Pancreas (tissue), 10 donors: Measurements from ENCODE around the gene DCST2. TPM values are rescaled to one million over a fixed set of nuclear protein-coding genes. Genes with fewer than 3 reads are reported as not detected.

Experiments used
- ATAC-seq, 4 donors: fragments of 200-7000 bp; cut with Tn5 transposase; one replicate each; pipeline versions ENCODE4 v1.8.0 to v1.9.1; 2020; ENCODE audit warnings: mild to moderate bottlenecking in 4 of 4, moderate library complexity in 4 of 4
- DNase-seq, 6 donors: peaks; one replicate each; pipeline ENCODE4 v3.0.0-alpha.2; 2020
- FAIRE-seq: peaks from 2 replicates; lab custom pipeline; 2012; peaks lifted over from hg19 to GRCh38; lab: Jason Lieb, UNC
- H3K27ac ChIP-seq, 4 donors: fragments of 200-600 bp; sonication (generic); 1 replicate in 3 of 4; 2 replicates in 1 of 4; pipeline versions ENCODE4 v1.5.0 to v1.8.0; 2020
- H3K27me3 ChIP-seq, 4 donors: fragments of 200-600 bp; one replicate each; pipeline ENCODE4 v1.8.0; 2021
- H3K36me3 ChIP-seq, 3 donors: fragments of 200-600 bp; sonication (generic) in 1 of 3; one replicate each; pipeline versions ENCODE4 v1.5.0 to v1.8.0; 2020 to 2021
- H3K4me1 ChIP-seq, 3 donors: fragments of 200-600 bp; one replicate each; pipeline ENCODE4 v1.8.0; 2021
- H3K4me3 ChIP-seq, 4 donors: fragments of 200-600 bp; sonication (generic) in 2 of 4; one replicate each; pipeline versions ENCODE4 v1.5.0 to v1.8.0; 2020 to 2021
- H3K9me3 ChIP-seq, 4 donors: fragments of 200-600 bp; one replicate each; pipeline ENCODE4 v1.8.0; 2021
- WGBS, 2 donors: extraction: QIAGEN DNeasy Blood & Tissue Kit; methylation state at CpG; one replicate each; pipeline ENCODE4 v1.1.7; 2013; 5-methylcytosine and 5-hydroxymethylcytosine counted together
- intact Hi-C, 3 donors: fragments of 100-400 bp; cut with DNase I; formaldehyde crosslinking; loops; one replicate each; pipeline versions ENCODE4 v1.11.1 to v1.14.2; 2022
- polyA plus RNA-seq, 2 donors: library from polyadenylated mRNA; stranded (reverse); fragments of 200-250 nt; gene quantifications; one replicate each; pipeline ENCODE4 v1.2.3, GENCODE V29; 2013
- total RNA-seq, 6 donors: library from RNA; stranded (reverse); fragmentation: NEBNext Ultra II Directional in 4 of 6; extraction: Animal tissue kit (Norgen Biotek cat#: 25700) in 4 of 6; gene quantifications; one replicate each; pipeline versions ENCODE4 v1.2.1 to v1.2.4, GENCODE V29; 2021 to 2023
- TF ChIP-seq, protein P1 (sequence below), 4 donors: fragments of 200-600 bp; sonication (generic) in 3 of 4; IDR thresholded peaks; one replicate each; pipeline versions ENCODE4 v1.5.0 to v1.8.0; 2021; ENCODE audit warnings: antibody characterized with exemption in 4 of 4
- donor health status: healthy with polysubstance abuse.
- donor health status: DM: no; HTN: no; CAD: no; lungs with moderate emphysema.
- donor health status: DM: no; HTN: no; CAD: no.
- donor health status: control.
- donor health status: control.
- donor health status: Bipolar disorder and iron deficiency.
- donor health status: DM: yes; HTN: yes; CAD: no.
- donor health status: DM: no; HTN: no; CAD: no.
- donor health status: DM: no; HTN: no; CAD: no.
- donor health status: DM: yes; HTN: yes; CAD: no.

DCST2 gene
- total and polyA plus RNA-seq, 8 donors = 0.12 to 5.1 (median 0.51) TPM

- no peaks in the 10 kb centered on the region for H3K27me3 ChIP-seq
- peak overlapping the region; percentile 90 to 98 (median 96) for H3K27ac ChIP-seq
- H3K4me3 ChIP-seq = peak overlapping the region; percentile 27 to 73 (median 58)
- ATAC-seq = peak; percentile 61 to 73 (median 65)
- DNase-seq = peak; percentile 92 to 98 (median 94)
- H3K36me3 ChIP-seq = no peaks in the 10 kb centered on the region
- intact Hi-C loops = no loop called here
- WGBS, 2 donors = 0% methylated on average over 30 of the region's 30 CpGs
- no peak for FAIRE-seq
- TF ChIP-seq, protein P1, sequence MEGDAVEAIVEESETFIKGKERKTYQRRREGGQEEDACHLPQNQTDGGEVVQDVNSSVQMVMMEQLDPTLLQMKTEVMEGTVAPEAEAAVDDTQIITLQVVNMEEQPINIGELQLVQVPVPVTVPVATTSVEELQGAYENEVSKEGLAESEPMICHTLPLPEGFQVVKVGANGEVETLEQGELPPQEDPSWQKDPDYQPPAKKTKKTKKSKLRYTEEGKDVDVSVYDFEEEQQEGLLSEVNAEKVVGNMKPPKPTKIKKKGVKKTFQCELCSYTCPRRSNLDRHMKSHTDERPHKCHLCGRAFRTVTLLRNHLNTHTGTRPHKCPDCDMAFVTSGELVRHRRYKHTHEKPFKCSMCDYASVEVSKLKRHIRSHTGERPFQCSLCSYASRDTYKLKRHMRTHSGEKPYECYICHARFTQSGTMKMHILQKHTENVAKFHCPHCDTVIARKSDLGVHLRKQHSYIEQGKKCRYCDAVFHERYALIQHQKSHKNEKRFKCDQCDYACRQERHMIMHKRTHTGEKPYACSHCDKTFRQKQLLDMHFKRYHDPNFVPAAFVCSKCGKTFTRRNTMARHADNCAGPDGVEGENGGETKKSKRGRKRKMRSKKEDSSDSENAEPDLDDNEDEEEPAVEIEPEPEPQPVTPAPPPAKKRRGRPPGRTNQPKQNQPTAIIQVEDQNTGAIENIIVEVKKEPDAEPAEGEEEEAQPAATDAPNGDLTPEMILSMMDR (IDR thresholded peaks at IDR 0.05) = no peak
- peaks cover 12 to 26% (median 22%) of the 10 kb centered on the region in 3 donors for H3K4me1 ChIP-seq
- H3K9me3 ChIP-seq = no peaks in the 10 kb centered on the region
Observed at GRCh38 chr1:154974808-154975408, 58.7 kb downstream of the DCST2 start.

GRCh38 chr1:154974102-154974807 is 59.3 kb downstream of the DCST2 start, which contains the start of gene CKS1B:
Gene CKS1B (plus strand): TSS chr1:154974681. CDS start chr1:154974746, 65 bp downstream.
- H3K4me1 ChIP-seq = peaks cover 12 to 26% (median 22%) of the 10 kb centered on the region in 3 donors
- intact Hi-C loops = no loop called here
- H3K27ac ChIP-seq = peak within 1 kb of the TSS; percentile 90 to 98 (median 96)
- WGBS, 2 donors = 0 to 1% methylated on average over 47 of the region's 47 CpGs
- FAIRE-seq (peak; percentile 97), DNase-seq (peak; percentile 90 to 98 (median 98)), ATAC-seq (peak; percentile 81 to 88 (median 84))
- no peaks in the 10 kb centered on the region for H3K36me3 ChIP-seq
- H3K27me3 ChIP-seq = no peaks in the 10 kb centered on the region
- TF ChIP-seq, protein P1 (IDR thresholded peaks at IDR 0.05) = no peak
- no peaks in the 10 kb centered on the region for H3K9me3 ChIP-seq
- H3K4me3 ChIP-seq = peak within 1 kb of the TSS; percentile 45 to 73 (median 58)

DNA sequence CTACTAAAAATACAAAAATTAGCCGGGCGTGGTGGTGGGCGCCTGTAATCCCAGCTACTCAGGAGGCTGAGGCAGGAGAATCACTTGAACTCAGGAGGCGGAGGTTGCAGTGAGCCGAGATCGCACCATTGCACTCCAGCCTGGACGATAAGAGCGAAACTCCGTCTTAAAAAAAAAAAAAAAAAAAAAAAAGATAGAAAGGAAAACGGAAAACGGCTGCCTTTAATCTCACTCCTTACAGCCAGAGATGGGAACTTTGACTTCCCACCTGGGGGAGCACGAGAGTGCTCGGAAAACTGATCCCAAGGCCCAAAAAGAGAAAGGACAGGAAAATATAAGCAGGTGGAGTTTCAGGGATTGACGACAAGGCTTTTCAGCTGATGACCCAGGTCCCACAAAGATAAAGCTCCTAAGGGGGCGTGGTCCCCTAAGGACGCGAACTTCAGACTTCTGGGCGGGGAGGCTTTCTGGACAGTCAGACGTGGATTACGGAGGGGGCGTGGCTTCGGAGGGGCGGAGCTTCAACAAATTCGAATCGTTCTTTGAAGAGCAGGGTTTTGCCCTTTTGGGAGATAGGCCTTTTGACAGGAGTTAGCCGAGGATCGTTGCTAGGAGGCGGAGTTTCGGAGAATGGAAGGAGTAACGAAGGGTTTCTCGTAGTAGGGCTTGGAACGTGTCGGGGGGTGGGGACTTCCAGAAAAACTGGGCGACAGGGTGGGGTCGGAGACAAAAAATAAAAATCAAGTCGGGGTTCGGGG is 60.1 kb downstream of the DCST2 start:
- H3K4me1 ChIP-seq = peaks cover 12 to 26% (median 22%) of the 10 kb centered on the region in 3 donors
- TF ChIP-seq, protein P1 (IDR thresholded peaks at IDR 0.05) = no peak
- peak overlapping the region; percentile 45 to 73 (median 58) for H3K4me3 ChIP-seq
- DNase-seq = peak; percentile 96 to 98 (median 98)
- no peaks in the 10 kb centered on the region for H3K27me3 ChIP-seq
- H3K9me3 ChIP-seq = no peaks in the 10 kb centered on the region
- H3K27ac ChIP-seq = peak overlapping the region; percentile 90 to 98 (median 96)
- WGBS, 2 donors = 3% methylated on average over 36 to 37 of the region's 37 CpGs
- intact Hi-C loops = no loop called here
- no peak for FAIRE-seq
- ATAC-seq = peak; percentile 64 to 75 (median 68)
- H3K36me3 ChIP-seq = no peaks in the 10 kb centered on the region

DNA sequence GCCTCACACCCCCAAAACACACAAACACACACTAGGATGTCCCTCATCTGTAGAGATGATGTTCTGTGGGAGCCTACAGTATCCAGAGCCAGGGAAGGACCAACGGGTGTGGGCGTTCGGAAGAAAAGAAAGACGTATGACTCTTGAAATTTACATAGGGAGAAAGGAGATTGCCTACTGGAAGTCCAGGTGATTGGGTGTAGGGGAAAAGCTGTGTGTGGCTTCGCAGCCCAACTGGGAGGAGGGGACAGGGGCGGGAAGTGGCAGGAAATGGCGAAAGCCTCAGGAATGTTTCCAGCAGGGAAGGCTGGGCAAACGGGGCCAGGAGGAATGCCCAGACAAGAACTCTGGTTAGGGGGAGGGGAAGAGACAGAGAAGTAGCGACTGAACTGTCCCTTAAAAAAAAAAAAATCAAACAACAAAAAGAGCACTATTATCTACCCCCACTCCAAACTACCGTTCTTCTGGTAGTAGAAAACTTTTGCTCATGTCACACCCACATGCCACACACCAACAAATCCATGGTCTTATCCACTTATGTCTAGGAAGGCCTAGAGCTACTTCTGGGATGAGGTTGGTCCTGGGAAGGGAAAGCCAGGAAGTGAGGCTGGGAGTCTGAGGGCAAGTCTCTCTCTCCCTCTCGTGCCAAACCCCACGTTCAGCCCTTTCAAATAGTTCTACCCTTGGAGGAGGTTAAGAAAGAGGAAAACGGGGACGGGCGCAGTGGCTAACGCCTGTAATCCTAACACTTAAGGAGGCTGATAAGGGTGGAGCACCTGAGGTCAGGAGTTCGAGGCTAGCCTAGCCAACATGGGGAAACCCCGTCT is 60.9 kb downstream of the DCST2 start:
- peaks cover 12 to 26% (median 22%) of the 10 kb centered on the region in 3 donors for H3K4me1 ChIP-seq
- TF ChIP-seq, protein P1 (IDR thresholded peaks at IDR 0.05) = no peak
- DNase-seq (peak in 5 of 6 donors; percentile 77 to 84 (median 83)), ATAC-seq (peak; percentile 17 to 27 (median 27)), FAIRE-seq (no peak)
- 9 to 10% methylated on average over 18 of the region's 18 CpGs for WGBS, 2 donors
- peak overlapping the region in 2 of 4 donors; percentile 52 to 73 for H3K4me3 ChIP-seq
- no peaks in the 10 kb centered on the region for H3K27me3 ChIP-seq
- H3K27ac ChIP-seq = peak overlapping the region; percentile 90 to 98 (median 96)
- peaks cover 0 to 7% (median under 1%) of the 10 kb centered on the region in 3 donors for H3K36me3 ChIP-seq
- no peaks in the 10 kb centered on the region for H3K9me3 ChIP-seq
- intact Hi-C loops = no loop called here
